ENCODE data around the gene HTR6. TPM values are rescaled to one million over a fixed set of nuclear protein-coding genes. Genes with fewer than 3 reads are reported as not detected.
A peak's percentile ranks its signal among the peaks of the same experiment; 100 is the strongest.

The HTR6 gene
- total RNA-seq, 1 donor = under 0.01 TPM

DNA sequence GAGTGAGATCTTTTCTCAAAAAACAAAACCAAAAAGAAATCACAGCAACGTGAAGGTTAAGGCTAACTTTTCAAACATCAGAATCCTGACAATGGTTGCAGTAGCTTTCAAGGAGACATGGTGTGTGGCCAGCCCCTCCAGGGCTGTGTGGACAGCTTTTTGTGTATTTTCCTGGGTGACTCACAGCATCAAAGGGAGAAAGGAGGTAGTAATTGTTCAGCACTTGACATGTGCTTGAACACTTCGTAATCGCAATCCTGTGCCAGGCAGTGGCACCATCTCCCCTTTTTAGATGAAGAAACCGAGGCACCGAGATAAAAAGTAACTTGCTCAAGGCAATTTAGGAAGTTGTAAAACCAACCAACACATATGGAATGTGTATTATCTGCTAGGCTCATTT lies 10.3 kb upstream of the HTR6 start:
- no peaks in the 10 kb centered on the region for H3K9me3 ChIP-seq (ENCODE audit: low read depth, low read length)
- H4K20me1 ChIP-seq (ENCODE audit: insufficient read depth, low read length) = peaks cover 28% of the 10 kb centered on the region
- no peak overlapping the region for H3K4me2 ChIP-seq (ENCODE audit: insufficient read depth, low read length)
- no peaks in the 10 kb centered on the region for H3K27me3 ChIP-seq (ENCODE audit: insufficient read depth, low read length)
- no peak overlapping the region for H3K4me3 ChIP-seq (ENCODE audit: insufficient read depth, low read length)
- peaks cover 55% of the 10 kb centered on the region for H3K79me2 ChIP-seq (ENCODE audit: insufficient read depth, low read length)
- H3K27ac ChIP-seq (ENCODE audit: low read depth, low read length) = no peak overlapping the region
- peaks cover 4% of the 10 kb centered on the region for H3K36me3 ChIP-seq (ENCODE audit: insufficient read depth, low read length)
- TF ChIP-seq, protein P1, sequence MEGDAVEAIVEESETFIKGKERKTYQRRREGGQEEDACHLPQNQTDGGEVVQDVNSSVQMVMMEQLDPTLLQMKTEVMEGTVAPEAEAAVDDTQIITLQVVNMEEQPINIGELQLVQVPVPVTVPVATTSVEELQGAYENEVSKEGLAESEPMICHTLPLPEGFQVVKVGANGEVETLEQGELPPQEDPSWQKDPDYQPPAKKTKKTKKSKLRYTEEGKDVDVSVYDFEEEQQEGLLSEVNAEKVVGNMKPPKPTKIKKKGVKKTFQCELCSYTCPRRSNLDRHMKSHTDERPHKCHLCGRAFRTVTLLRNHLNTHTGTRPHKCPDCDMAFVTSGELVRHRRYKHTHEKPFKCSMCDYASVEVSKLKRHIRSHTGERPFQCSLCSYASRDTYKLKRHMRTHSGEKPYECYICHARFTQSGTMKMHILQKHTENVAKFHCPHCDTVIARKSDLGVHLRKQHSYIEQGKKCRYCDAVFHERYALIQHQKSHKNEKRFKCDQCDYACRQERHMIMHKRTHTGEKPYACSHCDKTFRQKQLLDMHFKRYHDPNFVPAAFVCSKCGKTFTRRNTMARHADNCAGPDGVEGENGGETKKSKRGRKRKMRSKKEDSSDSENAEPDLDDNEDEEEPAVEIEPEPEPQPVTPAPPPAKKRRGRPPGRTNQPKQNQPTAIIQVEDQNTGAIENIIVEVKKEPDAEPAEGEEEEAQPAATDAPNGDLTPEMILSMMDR (IDR thresholded peaks at IDR 0.05; ENCODE audit: extremely low read depth, low read depth, low read length) = no peak
- peak; percentile 69 for DNase-seq (ENCODE audit: insufficient read length, low spot score, missing footprints)
- peaks cover 35% of the 10 kb centered on the region for H3K4me1 ChIP-seq (ENCODE audit: insufficient read depth, low read length)
- H2AFZ ChIP-seq (ENCODE audit: low read length) = no peak overlapping the region

DNA sequence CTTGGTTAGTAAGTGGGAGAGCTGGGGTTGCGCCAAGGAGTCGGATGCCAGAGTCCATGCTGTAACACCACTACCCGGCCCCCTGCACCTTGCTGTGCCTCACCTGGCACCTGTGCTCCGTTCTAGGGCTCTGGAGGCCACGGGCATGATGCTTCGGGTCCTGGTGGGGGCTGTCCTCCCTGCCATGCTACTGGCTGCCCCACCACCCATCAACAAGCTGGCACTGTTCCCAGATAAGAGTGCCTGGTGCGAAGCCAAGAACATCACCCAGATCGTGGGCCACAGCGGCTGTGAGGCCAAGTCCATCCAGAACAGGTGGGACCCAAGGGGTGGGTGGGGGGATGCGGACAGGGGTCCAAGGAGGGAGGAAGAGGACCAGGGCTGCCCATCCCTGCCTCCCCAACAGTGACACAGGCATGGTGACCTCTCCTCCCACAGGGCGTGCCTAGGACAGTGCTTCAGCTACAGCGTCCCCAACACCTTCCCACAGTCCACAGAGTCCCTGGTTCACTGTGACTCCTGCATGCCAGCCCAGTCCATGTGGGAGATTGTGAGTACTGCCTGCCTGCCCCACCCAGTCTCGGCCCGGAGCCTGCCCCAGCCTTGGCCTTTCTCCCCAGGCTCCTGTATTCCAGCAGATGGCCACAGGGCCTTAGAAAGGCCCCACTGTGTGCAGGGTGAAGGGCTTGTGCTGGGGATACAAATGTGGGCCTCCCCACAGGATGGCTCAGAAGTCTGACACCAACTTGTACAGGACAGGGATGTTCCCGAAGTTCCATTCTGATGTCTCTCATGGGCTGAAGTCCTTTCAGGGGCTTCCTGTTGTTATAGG lies 9.6 kb upstream of the HTR6 start:
- no peaks in the 10 kb centered on the region for H3K9me3 ChIP-seq (ENCODE audit: low read depth, low read length)
- peaks cover 28% of the 10 kb centered on the region for H4K20me1 ChIP-seq (ENCODE audit: insufficient read depth, low read length)
- no peak overlapping the region for H2AFZ ChIP-seq (ENCODE audit: low read length)

DNA sequence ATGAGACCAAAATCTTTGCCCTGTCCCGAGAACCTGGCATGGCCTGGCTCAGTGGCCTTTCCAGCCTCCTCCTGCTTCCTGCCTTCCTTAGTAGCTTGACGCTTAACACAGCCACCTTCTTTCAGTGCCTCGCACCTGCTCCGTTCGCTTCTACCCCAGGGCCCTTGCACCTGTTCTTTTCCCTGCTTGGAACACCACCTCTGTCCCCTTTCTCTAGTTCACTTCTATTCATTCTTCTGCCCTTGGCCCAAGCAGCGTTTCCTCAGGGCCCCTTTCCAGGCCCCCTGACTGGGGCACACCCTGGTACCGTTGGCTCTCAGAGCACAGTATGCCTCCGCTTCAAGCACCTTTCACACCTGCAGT lies 9.0 kb upstream of the HTR6 start:
- Histone ChIP-seq H3K79me2 (ENCODE audit: insufficient read depth, low read length) (peaks cover 43% of the 10 kb centered on the region), H3K4me2 (ENCODE audit: insufficient read depth, low read length) (no peak overlapping the region), H4K20me1 (ENCODE audit: insufficient read depth, low read length) (peaks cover 28% of the 10 kb centered on the region), H3K27me3 (ENCODE audit: insufficient read depth, low read length) (peaks cover 3% of the 10 kb centered on the region), H3K4me1 (ENCODE audit: insufficient read depth, low read length) (peaks cover 36% of the 10 kb centered on the region), H3K4me3 (ENCODE audit: insufficient read depth, low read length) (no peak overlapping the region), H2AFZ (ENCODE audit: low read length) (no peak overlapping the region), H3K27ac (ENCODE audit: low read depth, low read length) (no peak overlapping the region), H3K9me3 (ENCODE audit: low read depth, low read length) (no peaks in the 10 kb centered on the region), H3K36me3 (ENCODE audit: insufficient read depth, low read length) (peaks cover 4% of the 10 kb centered on the region)
- no peak for DNase-seq (ENCODE audit: insufficient read length, low spot score, missing footprints)
- TF ChIP-seq, protein P1 (IDR thresholded peaks at IDR 0.05; ENCODE audit: extremely low read depth, low read depth, low read length) = no peak

More for the DNA sequence above, 9.6 kb upstream of the HTR6 start:
- Histone ChIP-seq H3K4me2 (ENCODE audit: insufficient read depth, low read length) (no peak overlapping the region), H3K4me1 (ENCODE audit: insufficient read depth, low read length) (peaks cover 37% of the 10 kb centered on the region), H3K36me3 (ENCODE audit: insufficient read depth, low read length) (peaks cover 4% of the 10 kb centered on the region), H3K4me3 (ENCODE audit: insufficient read depth, low read length) (no peak overlapping the region), H3K27ac (ENCODE audit: low read depth, low read length) (no peak overlapping the region), H3K79me2 (ENCODE audit: insufficient read depth, low read length) (peaks cover 48% of the 10 kb centered on the region), H3K27me3 (ENCODE audit: insufficient read depth, low read length) (no peaks in the 10 kb centered on the region)
- peak; percentile 58 for DNase-seq (ENCODE audit: insufficient read length, low spot score, missing footprints)
- TF ChIP-seq, protein P1 (IDR thresholded peaks at IDR 0.05; ENCODE audit: extremely low read depth, low read depth, low read length) = no peak

DNA sequence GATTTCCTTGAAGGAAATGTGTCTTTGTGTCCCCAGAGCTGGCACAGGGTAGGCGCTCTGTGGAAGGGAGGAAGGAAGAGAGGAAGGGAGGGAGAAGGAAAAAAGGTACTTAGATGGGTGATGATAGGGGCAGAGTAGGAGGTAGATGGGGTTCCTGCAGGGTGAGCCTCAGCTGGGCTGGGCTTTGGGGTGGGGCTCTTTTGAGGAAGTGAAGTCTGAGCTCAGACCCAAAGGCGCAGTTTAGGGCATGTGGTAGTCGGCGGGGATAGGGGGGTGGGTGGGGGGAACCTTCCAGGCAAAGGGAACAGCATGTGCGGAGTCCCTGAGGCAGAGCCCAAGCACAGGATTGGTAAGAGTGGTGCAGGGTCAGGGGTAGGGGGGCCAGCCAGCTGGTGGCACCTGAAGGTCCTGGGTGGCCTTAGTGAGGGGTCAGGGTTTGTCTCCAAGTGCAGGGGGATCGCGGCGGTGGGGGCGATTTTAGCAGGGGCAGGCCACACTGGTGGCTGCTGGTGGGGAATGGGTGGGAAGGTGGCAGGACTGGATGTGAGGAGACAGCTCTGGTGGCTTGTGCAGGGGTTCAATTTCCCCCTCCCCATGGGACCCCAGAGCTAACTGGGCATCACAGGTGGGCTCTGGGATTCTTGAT lies 8.4 kb upstream of the HTR6 start:
- Histone ChIP-seq H3K79me2 (ENCODE audit: insufficient read depth, low read length) (peaks cover 38% of the 10 kb centered on the region), H3K4me1 (ENCODE audit: insufficient read depth, low read length) (peaks cover 31% of the 10 kb centered on the region), H3K9me3 (ENCODE audit: low read depth, low read length) (no peaks in the 10 kb centered on the region), H3K4me3 (ENCODE audit: insufficient read depth, low read length) (no peak overlapping the region), H3K27me3 (ENCODE audit: insufficient read depth, low read length) (peaks cover 3% of the 10 kb centered on the region), H3K4me2 (ENCODE audit: insufficient read depth, low read length) (no peak overlapping the region), H3K27ac (ENCODE audit: low read depth, low read length) (no peak overlapping the region), H2AFZ (ENCODE audit: low read length) (no peak overlapping the region), H4K20me1 (ENCODE audit: insufficient read depth, low read length) (peaks cover 24% of the 10 kb centered on the region), H3K36me3 (ENCODE audit: insufficient read depth, low read length) (peaks cover 4% of the 10 kb centered on the region)
- peak; percentile 49 for DNase-seq (ENCODE audit: insufficient read length, low spot score, missing footprints)
- TF ChIP-seq, protein P1 (IDR thresholded peaks at IDR 0.05; ENCODE audit: extremely low read depth, low read depth, low read length) = no peak

All from osteoblast (primary cell).